ENCODE data around the gene LAPTM4A. TPM values are rescaled to one million over a fixed set of nuclear protein-coding genes. Genes with fewer than 3 reads are reported as not detected.

Gene LAPTM4A
- total RNA-seq, 1 donor from 2014 or later: 134 TPM

DNA sequence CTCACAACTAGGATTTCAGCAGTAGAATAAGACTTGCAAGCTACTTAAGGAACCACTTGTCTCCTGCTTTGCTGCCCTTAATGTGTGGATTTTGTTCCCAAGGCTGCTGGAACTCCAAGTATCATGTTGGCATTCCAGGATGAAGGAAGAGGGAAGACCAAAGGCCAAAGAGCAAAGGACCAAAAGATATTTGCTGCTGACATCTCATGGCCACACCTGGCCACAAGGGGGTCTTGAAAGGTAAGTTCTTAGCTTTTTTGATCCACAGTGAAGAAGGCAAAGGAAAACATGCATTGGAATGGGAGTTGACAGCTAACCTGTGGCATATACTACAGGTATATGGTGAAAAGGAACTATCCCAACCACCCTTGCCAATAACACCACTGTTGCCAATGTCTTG is 35.1 kb downstream of the LAPTM4A start:
- DNase-seq: no peak

DNA sequence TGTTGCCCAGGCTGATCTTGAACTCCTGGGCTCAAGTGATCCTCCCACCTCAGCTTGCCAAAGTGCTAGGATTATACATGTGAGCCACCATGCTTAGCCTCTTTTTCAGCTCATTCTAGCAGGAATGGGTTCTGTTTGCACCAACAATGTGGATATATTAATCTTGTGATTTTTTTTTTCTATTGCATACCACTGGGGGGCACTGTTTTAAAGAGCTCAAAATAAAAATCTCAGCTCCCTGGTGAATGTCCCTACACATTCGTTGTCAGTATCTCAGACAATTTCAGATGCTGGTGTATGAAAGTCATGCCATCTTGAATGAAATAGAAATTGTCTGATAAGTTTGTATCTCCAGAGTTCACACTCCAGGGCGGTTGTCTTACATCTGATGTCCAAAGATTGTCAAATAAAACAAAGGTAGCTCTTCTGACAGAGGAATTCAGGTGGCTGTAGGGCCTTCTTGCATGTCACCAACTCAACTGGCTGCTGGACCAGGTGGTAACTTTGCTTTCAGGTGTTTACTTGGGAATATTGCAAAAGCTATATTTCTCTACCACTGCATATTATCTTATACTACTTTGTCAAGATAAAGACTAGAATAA is 35.8 kb downstream of the LAPTM4A start:
- DNase-seq: peak; percentile 76

DNA sequence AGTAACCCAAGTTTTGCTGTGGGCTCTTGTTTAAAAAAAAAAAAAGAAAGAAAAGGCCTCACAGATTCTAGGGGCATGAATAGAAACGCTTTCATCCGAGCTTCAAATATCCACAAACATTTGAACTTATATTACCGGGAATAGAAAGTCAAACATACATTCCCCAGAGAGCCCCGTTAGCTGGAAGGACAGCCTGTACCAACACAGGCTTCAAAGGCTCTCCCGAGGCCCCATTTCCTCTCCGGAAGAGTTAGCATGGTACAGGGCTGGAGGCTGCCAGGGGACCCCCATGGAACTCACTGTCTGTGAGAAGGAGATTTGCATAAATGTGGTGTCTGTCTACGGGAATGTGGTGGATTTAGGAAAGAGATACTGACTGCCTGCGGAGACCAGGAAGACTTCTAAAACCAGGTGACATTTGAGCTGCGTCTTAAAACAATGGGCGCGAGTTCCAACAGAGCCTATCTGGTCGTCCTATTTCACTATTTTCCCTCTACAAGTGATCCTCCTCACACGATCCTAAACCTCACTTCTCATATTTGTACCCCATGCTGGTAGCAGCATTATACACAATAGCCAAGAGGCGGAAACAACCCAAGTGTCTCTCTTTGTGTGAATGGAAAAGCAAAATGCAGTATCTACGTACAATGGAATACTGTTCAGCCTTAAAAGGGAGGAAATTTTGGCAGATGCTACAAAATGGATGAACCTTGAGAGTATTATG is 38.1 kb downstream of the LAPTM4A start:
- DNase-seq: peak; percentile 36

GRCh38 chr2:20012282-20013125 is 38.9 kb downstream of the LAPTM4A start, which contains the start of gene MATN3:
TSS of gene MATN3 (minus strand) at chr2:20012668. CDS start at chr2:20012631, 37 bp downstream.
- peak; percentile 28 for DNase-seq

- no peak for DNase-seq
Measured at GRCh38 chr2:20012032-20012281, 39.5 kb downstream of the LAPTM4A start.

DNA sequence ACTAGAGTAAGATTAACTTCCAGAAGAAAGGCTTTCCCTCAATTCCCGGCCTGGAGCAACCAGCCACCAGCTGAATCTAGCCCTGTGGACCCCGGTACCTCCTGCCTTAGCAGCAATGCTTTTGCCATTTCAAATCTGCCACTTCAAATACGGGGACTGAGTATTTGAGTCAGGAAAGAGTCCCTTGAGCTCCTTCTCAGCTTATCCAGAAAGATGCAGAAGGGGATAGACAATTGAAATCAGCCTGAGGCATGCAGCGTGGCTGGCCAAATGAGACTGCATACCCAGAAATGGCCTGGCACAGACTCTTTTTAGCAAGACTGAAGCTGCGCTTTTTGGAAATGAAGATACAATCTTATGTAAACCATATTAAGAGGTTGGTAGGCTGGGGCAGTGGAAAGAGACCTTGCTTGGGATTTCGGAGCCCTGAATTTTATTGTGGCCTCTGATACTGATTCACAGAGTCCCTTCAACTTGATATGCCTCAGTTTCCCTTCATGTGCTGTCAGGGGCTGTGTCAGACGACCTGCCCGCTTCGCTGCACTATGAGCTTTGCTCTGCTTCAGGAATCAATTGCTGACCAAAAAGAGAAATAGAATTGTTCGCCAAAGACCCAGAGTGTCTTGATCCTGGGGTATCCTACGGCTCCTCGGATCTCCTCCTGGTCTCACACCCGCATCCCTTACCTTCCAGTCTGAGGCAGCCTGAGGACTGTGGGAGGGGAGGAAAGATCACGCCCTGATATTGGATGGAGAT is 40.0 kb downstream of the LAPTM4A start:
- no peak for DNase-seq

DNA sequence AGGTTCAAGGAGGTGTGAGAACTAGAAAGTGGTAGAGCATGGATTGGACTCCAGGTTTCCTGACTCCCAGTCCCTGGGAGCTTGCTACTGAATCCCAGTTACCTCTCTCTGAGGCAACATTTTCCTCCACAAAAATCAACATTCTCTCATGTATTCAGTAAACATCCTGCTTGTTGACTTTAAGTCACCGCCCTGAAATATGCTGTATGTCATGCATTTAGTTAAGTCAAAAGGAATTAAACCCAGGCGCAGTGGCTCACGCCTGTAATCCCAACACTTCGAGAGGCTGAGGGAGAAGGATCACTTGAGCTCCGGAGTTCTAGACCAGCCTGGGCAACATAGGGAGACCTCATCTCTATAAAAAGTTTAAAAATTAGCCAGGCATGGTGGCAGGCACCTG is 42.7 kb downstream of the LAPTM4A start:
- DNase-seq: no peak

DNA sequence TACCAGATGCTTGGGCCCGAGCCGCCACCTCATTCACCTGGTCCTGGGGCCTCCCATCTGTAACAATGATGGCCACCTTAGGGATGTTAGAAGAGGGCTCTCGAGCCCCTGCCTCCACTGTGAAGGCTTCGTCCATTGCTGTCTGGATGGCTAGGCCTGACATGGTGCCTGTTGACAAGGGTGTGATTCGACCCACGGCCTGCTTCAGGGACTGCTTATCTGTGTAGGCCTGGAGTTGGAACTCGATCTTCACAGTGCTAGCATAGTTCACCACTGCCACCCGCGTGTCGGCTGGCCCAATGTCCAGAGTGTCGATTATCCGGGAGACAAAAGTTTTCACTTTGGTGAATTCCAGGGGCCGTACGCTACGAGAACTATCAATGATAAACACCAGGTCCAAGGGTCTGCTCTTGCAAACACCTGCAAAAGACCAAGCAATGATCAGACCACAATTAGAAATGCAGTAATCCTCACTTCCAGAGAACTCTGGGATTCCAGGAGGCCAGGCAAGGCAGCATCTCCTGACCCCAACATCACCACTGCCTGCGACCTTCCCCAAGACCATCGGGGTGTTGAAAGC is 45.4 kb downstream of the LAPTM4A start:
- no peak for DNase-seq

DNA sequence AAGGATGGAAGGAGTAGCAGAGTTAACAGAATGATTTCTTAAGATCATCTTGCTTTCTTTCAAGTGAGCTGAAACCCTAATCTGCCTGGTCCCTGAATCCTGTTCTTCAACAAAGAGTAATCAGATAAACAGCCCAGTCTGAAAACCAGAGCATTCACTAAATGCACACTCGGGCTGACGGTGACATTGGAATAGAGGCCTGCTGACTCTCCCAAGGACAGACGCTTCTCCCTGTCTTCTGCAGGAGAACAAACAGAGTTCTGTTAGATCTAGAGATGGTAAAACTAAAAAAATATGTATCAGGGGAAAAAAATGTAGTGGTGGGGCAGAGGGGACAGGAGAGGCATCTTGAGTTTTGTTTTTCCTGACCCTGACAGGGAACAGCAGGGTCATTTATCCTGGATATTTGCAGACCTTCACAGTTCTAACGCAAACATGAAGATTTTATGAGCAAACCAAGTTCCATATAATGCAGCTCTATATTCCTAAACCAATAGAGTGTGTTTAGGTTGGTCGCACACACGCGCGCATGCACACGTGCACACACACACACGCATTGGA is 46.3 kb downstream of the LAPTM4A start:
- no peak for DNase-seq

- no peak for DNase-seq
Measured at GRCh38 chr2:20001361-20001863, 50.0 kb downstream of the LAPTM4A start.

GRCh38 chr2:19993731-19994130 is 57.7 kb downstream of the LAPTM4A start:
- DNase-seq: no peak

DNA sequence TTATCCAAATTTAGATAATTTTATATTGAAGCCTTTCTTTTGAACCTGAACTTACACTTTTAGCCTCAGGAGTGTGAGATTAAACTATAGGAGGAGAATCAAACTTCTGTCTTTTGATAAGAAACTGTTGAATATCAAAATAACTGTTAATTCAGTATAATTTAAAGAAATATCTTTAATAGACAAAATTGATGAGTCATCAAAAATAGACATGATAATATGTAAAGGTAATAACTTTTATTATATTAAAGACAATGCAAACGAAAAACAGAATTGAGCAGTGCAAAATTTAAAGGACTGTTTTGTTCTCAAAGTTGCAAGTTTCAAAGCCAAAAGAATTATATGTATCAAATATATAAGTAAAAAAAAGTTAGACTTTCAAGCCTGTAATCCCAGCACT is 59.5 kb downstream of the LAPTM4A start:
- DNase-seq: no peak

DNA sequence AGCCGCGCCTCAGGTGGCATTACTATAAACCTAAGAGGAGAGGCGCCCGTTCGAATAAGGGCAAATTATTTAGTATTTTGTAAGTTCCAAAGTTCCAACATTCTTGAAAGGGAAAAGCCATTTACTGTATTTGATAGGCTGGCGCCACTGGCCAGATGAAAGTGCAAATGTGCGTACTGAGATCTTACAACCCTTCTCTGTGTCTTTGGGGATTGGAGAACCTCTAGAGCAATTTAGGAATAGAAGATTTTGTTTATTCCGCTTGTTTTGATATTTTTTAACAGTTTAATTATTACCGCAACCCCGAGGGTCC is 61.1 kb downstream of the LAPTM4A start:
- DNase-seq: no peak

DNA sequence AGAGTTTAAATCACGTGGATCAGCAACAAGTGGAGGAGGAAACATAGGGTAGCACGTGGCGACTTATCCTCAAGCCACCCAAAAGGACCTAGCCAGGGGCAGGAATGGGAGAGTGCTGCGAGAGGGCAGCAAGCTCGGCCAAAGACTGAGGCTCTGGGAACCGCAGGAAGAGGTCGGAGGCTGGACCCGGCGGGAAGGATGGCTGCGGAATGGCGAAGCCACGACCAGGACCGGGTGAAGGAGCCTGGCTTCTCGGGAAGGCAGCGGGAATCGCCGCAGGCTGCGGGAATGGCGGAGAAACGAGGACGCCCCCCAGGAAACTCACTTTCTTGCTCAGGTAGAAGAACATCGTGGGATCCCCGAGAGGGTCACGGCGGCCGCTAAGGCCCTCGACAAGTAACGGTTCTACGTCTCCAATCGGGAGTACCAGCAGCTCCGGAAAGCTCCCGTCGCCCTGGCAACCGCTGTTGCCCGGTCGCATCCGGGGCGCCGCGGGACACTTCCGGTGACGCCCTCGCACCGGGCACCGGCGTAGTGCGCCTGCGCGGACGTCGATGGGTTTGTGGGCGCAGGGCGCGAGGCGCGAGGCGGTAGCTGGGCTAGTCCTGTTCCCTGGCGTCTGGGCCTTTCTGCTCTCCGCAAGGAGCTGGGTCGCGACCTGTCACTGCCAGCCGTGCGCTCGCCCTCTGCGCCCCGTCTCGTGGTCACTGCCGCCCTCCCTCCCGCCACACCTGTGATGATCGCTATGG is 61.6 kb downstream of the LAPTM4A start, which contains the start of gene WDR35:
TSS of gene WDR35 (minus strand) at position 439 of the 749 bp plus-strand sequence. CDS start at position 349, 90 bp downstream.
- DNase-seq: peak; percentile 59

DNA sequence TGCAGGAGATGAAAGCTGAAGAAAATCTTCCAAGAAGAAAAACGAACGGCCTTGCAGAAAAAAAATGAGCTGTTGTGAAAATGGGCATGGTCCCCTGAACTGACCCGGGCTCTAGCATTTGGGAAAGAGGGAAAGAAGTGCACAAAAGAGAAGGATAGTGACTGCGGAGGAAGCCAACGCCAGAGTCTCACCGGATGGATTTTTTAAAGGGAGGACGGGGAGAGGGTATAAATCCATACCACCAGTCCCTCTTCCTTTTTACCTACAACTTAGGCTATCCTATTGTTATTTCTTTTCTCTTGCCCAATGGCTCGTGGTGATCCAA is 62.1 kb downstream of the LAPTM4A start:
- peak; percentile 14 for DNase-seq

DNA sequence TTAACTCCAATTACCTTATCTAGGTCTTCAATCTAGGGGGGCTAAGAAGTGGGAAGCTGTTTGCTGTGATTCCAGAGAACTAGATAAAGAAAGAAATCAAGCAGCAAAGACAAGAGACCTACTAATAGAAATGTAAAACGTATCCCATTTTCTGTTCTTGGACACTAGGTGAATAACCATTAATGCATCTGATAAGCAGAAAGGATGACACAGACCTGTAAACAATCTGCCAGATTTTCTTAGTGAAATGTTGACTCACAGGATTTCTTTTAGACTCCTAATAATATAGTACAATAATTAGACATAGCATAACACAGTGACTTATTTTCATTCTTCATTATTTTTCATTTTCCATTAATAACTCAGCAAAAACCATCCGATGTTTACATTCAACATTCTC is 62.8 kb downstream of the LAPTM4A start:
- no peak for DNase-seq

GRCh38 chr2:19987936-19988335 is 63.5 kb downstream of the LAPTM4A start:
- no peak for DNase-seq

Measured in dermis blood vessel endothelial cell (primary cell).